Activated CD8-positive, alpha-beta memory T cell treated with anti-CD3 and anti-CD28 coated beads for 1 hour (primary cell): ENCODE results near the gene ERGIC1.
"Not testable (repeated sequence)": the region's sequence is repeated elsewhere in the genome, so short reads cannot be mapped to it uniquely, and the experiment has no call there.

ENCODE experiments used
- DNase-seq, 2 donors: peaks; one replicate each; pipeline ENCODE4 v3.0.0-alpha.2; 2020; ENCODE audit warnings: low read depth in 1 of 2; ENCODE audit errors: extremely low read depth in 1 of 2

Gene ERGIC1

GRCh38 chr5:172846249-172846648 lies 12.2 kb downstream of the ERGIC1 start:
- DNase-seq, result no peak

GRCh38 chr5:172846677-172847076 lies 12.6 kb downstream of the ERGIC1 start:
- no peak for DNase-seq

GRCh38 chr5:172847584-172847983 lies 13.5 kb downstream of the ERGIC1 start:
- DNase-seq, result not testable (repeated sequence)

GRCh38 chr5:172848419-172848818 lies 14.4 kb downstream of the ERGIC1 start:
- no peak for DNase-seq

GRCh38 chr5:172849606-172850453 lies 15.8 kb downstream of the ERGIC1 start:
- no peak for DNase-seq

- no peak for DNase-seq
These were observed 16.4 kb downstream of the ERGIC1 start for GRCh38 chr5:172850454-172850797.

- not testable (repeated sequence) for DNase-seq
These were observed 17.2 kb downstream of the ERGIC1 start for GRCh38 chr5:172851254-172851653.

GRCh38 chr5:172852490-172853354 lies 18.7 kb downstream of the ERGIC1 start:
- DNase-seq, result no peak

- DNase-seq, result no peak
These were observed 19.4 kb downstream of the ERGIC1 start for GRCh38 chr5:172853355-172853975.

GRCh38 chr5:172854451-172854871 lies 20.4 kb downstream of the ERGIC1 start:
- no peak for DNase-seq

- no peak for DNase-seq
These were observed 20.9 kb downstream of the ERGIC1 start for GRCh38 chr5:172854971-172855370.

- no peak for DNase-seq
These were observed 21.7 kb downstream of the ERGIC1 start for GRCh38 chr5:172855597-172856292.

- no peak for DNase-seq
These were observed 22.3 kb downstream of the ERGIC1 start for GRCh38 chr5:172856336-172856735.

- DNase-seq, result no peak
These were observed 23.9 kb downstream of the ERGIC1 start for GRCh38 chr5:172857982-172858381.

- no peak for DNase-seq
These were observed 24.5 kb downstream of the ERGIC1 start for GRCh38 chr5:172858511-172858989.

GRCh38 chr5:172858990-172859811 lies 25.1 kb downstream of the ERGIC1 start:
- DNase-seq, result no peak

GRCh38 chr5:172859966-172860365 lies 25.9 kb downstream of the ERGIC1 start:
- no peak for DNase-seq

- DNase-seq, result no peak
These were observed 26.7 kb downstream of the ERGIC1 start for GRCh38 chr5:172860520-172861443.

GRCh38 chr5:172861461-172861860 lies 27.4 kb downstream of the ERGIC1 start:
- no peak for DNase-seq
